Natural killer cell (primary cell): ENCODE data around the gene HES5. TPM values are rescaled to one million over a fixed set of nuclear protein-coding genes. Genes with fewer than 3 reads are reported as not detected.
"Not testable (repeated sequence)": the region's sequence is repeated elsewhere in the genome, so short reads cannot be mapped to it uniquely, and the experiment has no call there.

Experiments used
- ATAC-seq, 3 donors: fragments of 150-1000 bp in 2 of 3; fragments of 200-7000 bp in 1 of 3; cut with Tn5 transposase; 1 replicate in 1 of 3; 2 replicates in 2 of 3; pipeline ENCODE4 v1.10.0; 2021; ENCODE audit warnings: mild to moderate bottlenecking in 2 of 3, moderate library complexity in 2 of 3
- DNase-seq, 2 donors: peaks; one replicate each; pipeline versions ENCODE4 v3.0.0 to v3.0.0-alpha.2; 2013 to 2021; ENCODE audit warnings: mixed read lengths in 1 of 2
- H3K27ac ChIP-seq: one replicate; pipeline ENCODE4 v1.5.1; 2013; ENCODE audit warnings: mild to moderate bottlenecking, low read length
- H3K27me3 ChIP-seq: one replicate; pipeline ENCODE4 v1.6.1; 2013; ENCODE audit warnings: low read length; ENCODE audit not compliant: control insufficient read depth, insufficient read depth
- H3K36me3 ChIP-seq: one replicate; pipeline ENCODE4 v1.6.1; 2013; ENCODE audit warnings: low read length; ENCODE audit not compliant: control insufficient read depth, insufficient read depth
- H3K4me1 ChIP-seq: one replicate; pipeline ENCODE4 v1.6.1; 2013; ENCODE audit warnings: low read length; ENCODE audit not compliant: control insufficient read depth, insufficient read depth
- H3K4me3 ChIP-seq: one replicate; pipeline ENCODE4 v1.5.1; 2013; ENCODE audit warnings: low read length
- H3K9me3 ChIP-seq: one replicate; pipeline ENCODE4 v1.6.1; 2013; ENCODE audit warnings: low read length; ENCODE audit not compliant: control insufficient read depth, insufficient read depth
- H3K27ac Mint-ChIP-seq, 2 donors: one replicate each; pipeline ENCODE4 v1.8.0; 2022; ENCODE audit warnings: mild to moderate bottlenecking in 2 of 2, mixed read lengths in 2 of 2, moderate library complexity in 1 of 2
- H3K27me3 Mint-ChIP-seq, 2 donors: one replicate each; pipeline ENCODE4 v1.8.0; 2022; ENCODE audit warnings: low read depth in 2 of 2, mixed read lengths in 2 of 2
- H3K36me3 Mint-ChIP-seq: one replicate; pipeline ENCODE4 v1.8.0; 2022; ENCODE audit warnings: mixed read lengths
- H3K4me1 Mint-ChIP-seq, 2 donors: one replicate each; pipeline ENCODE4 v1.8.0; 2022; ENCODE audit warnings: mixed read lengths in 2 of 2
- H3K4me3 Mint-ChIP-seq: one replicate; pipeline ENCODE4 v1.8.0; 2022; ENCODE audit warnings: mild to moderate bottlenecking, moderate library complexity, mixed read lengths
- H3K9me3 Mint-ChIP-seq, 2 donors: one replicate each; pipeline ENCODE4 v1.8.0; 2022; ENCODE audit warnings: mixed read lengths in 2 of 2
- CTCF ChIP-seq: fragments of 200-600 bp; IDR thresholded peaks from one replicate; pipeline ENCODE4 v1.8.0; 2022; ENCODE audit warnings: antibody characterized with exemption
- WGBS: methylation state at CpG from one replicate; pipeline ENCODE4 v1.1.7; 2013; ENCODE audit warnings: missing lambda C conversion rate; ENCODE audit not compliant: insufficient coverage; 5-methylcytosine and 5-hydroxymethylcytosine counted together
- intact Hi-C: fragments of 100-400 bp; cut with micrococcal nuclease; formaldehyde crosslinking; loops from one replicate; pipeline ENCODE4 v1.14.2; 2022
- total RNA-seq, 4 donors: library from RNA; stranded (reverse); fragments of 120-200 nt in 1 of 4; gene quantifications; one replicate each; pipeline versions ENCODE4 v1.2.3 to v1.2.4, GENCODE V29; 2013 to 2022

Gene HES5
- total RNA-seq = not detected
- total RNA-seq (2013) = not detected

GRCh38 chr1:2529784-2530512, at the start of gene HES5:
Gene HES5, minus strand, starts transcription at chr1:2530263. Its CDS starts 99 bp downstream, at chr1:2530164.
- Histone ChIP-seq H3K4me3 (peak within 1 kb of the TSS; percentile 22), H3K4me1 (peaks cover 45% of the 10 kb centered on the region), H3K27me3 (peaks cover 39% of the 10 kb centered on the region), H3K27ac (no peak within 1 kb of the TSS), H3K9me3 (no peaks in the 10 kb centered on the region), H3K36me3 (no peaks in the 10 kb centered on the region)
- Mint-ChIP-seq H3K4me1 (peaks cover 11 to 20% of the 10 kb centered on the region in 2 donors), H3K9me3 (no peaks in the 10 kb centered on the region), H3K27me3 (peaks cover 0 to 15% of the 10 kb centered on the region in 2 donors), H3K36me3 (no peaks in the 10 kb centered on the region), H3K4me3 (peak within 1 kb of the TSS; percentile 88), H3K27ac (peak within 1 kb of the TSS in 1 of 2 donors; percentile 73)
- WGBS = 1% methylated on average over 91 of the region's 91 CpGs
- TF ChIP-seq CTCF = no peak
- peak in 1 of 2 donors; percentile 54 for DNase-seq
- intact Hi-C loops = loop anchor here (5.0 kb wide), 1 partner anchor 57 kb away; the partner anchor contains the start of gene PRXL2B
- ATAC-seq = no peak

GRCh38 chr1:2578758-2579118, 48.7 kb upstream of the HES5 start:
- Mint-ChIP-seq H3K36me3 (no peaks in the 10 kb centered on the region), H3K4me1 (peaks cover 8 to 17% of the 10 kb centered on the region in 2 donors), H3K4me3 (peak overlapping the region; percentile 78), H3K27me3 (no peaks in the 10 kb centered on the region), H3K27ac (peak overlapping the region; percentile 96), H3K9me3 (no peaks in the 10 kb centered on the region)
- peak in 1 of 2 donors; percentile 54 for DNase-seq
- intact Hi-C loops = no loop called here
- Histone ChIP-seq H3K9me3 (no peaks in the 10 kb centered on the region), H3K4me3 (no peak overlapping the region), H3K36me3 (no peaks in the 10 kb centered on the region), H3K27ac (peak overlapping the region; percentile 99), H3K27me3 (no peaks in the 10 kb centered on the region), H3K4me1 (peaks cover 54% of the 10 kb centered on the region)
- ATAC-seq = no peak
- WGBS = 27% methylated on average over 3 of the region's 4 CpGs
- no peak for TF ChIP-seq CTCF

GRCh38 chr1:2577565-2578075, 47.6 kb upstream of the HES5 start:
- H3K27me3 ChIP-seq, H3K27me3 Mint-ChIP-seq, H3K9me3 ChIP-seq, intact Hi-C loops, H3K36me3 ChIP-seq, H3K9me3 Mint-ChIP-seq, H3K36me3 Mint-ChIP-seq: not testable (repeated sequence)
- DNase-seq = peak in 1 of 2 donors; percentile 80
- ATAC-seq = peak in 1 of 3 donors; percentile 5
- H3K27ac Mint-ChIP-seq = peak overlapping the region; percentile 96
- peak overlapping the region; percentile 30 for H3K4me3 ChIP-seq
- peaks cover 8 to 17% of the 10 kb centered on the region in 2 donors for H3K4me1 Mint-ChIP-seq
- WGBS = 44% methylated on average over 17 of the region's 23 CpGs
- peaks cover 49% of the 10 kb centered on the region for H3K4me1 ChIP-seq
- peak overlapping the region; percentile 99 for H3K27ac ChIP-seq
- peak overlapping the region; percentile 4 for H3K4me3 Mint-ChIP-seq

GRCh38 chr1:2575801-2576663, 46.0 kb upstream of the HES5 start:
- Mint-ChIP-seq H3K27me3 (no peaks in the 10 kb centered on the region), H3K27ac (peak overlapping the region; percentile 49 to 96), H3K4me3 (no peak overlapping the region), H3K9me3 (no peaks in the 10 kb centered on the region), H3K36me3 (no peaks in the 10 kb centered on the region), H3K4me1 (peaks cover 8 to 13% of the 10 kb centered on the region in 2 donors)
- peaks cover 49% of the 10 kb centered on the region for H3K4me1 ChIP-seq
- H3K27me3 ChIP-seq = no peaks in the 10 kb centered on the region
- intact Hi-C loops = no loop called here
- WGBS = 78% methylated on average over 23 of the region's 23 CpGs
- H3K36me3 ChIP-seq = no peaks in the 10 kb centered on the region
- TF ChIP-seq CTCF = no peak
- H3K9me3 ChIP-seq = peaks cover 3% of the 10 kb centered on the region
- H3K27ac ChIP-seq = no peak overlapping the region
- DNase-seq (no peak), ATAC-seq (no peak)
- no peak overlapping the region for H3K4me3 ChIP-seq
